Thoracic aorta (tissue), 2 donors: ENCODE results near the gene MAN1A2. TPM values are rescaled to one million over a fixed set of nuclear protein-coding genes. Genes with fewer than 3 reads are reported as not detected.

Experiments used
- total RNA-seq, 2 donors: library from RNA; depleted of rRNA; stranded (reverse); fragments of >200 nt; gene quantifications; one replicate each; pipeline versions ENCODE4 v1.1.0 to v1.2.3, GENCODE V29; 2016

Gene MAN1A2
- total RNA-seq, 2 donors from 2014 or later = 27.1 to 48.7 TPM

Other genes with a start within 250 kb of the MAN1A2 start
- gene TRIM45, start 245.7 kb upstream of the MAN1A2 start, total RNA-seq = 1 to 10 TPM; 1.5 to 7.1 TPM
- gene VTCN1, start 156.5 kb upstream of the MAN1A2 start, total RNA-seq = not detected
- gene TENT5C, start 238.6 kb downstream of the MAN1A2 start, total RNA-seq = 1 to 10 TPM; 5.4 to 6.9 TPM